ENCODE measurements around the gene MLN.

MLN gene

GRCh38 chr6:33790379-33790778, 13.4 kb downstream of the MLN start:
- in situ Hi-C loops (cut with MboI; ENCODE audit: low sequenced_read_pairs), result no loop called here

GRCh38 chr6:33789550-33789895, 14.3 kb downstream of the MLN start:
- in situ Hi-C loops (cut with MboI; ENCODE audit: low sequenced_read_pairs), result no loop called here

- in situ Hi-C loops (cut with MboI; ENCODE audit: low sequenced_read_pairs), result no loop called here
Observed at GRCh38 chr6:33788694-33789549, 14.9 kb downstream of the MLN start, which contains the start of gene LEMD2. LEMD2 (minus strand) TSS chr6:33789130; CDS start chr6:33789116, 14 bp downstream.

- in situ Hi-C loops (cut with MboI; ENCODE audit: low sequenced_read_pairs), result no loop called here
Observed at GRCh38 chr6:33787954-33788693, 15.7 kb downstream of the MLN start.

- in situ Hi-C loops (cut with MboI; ENCODE audit: low sequenced_read_pairs), result no loop called here
Observed at GRCh38 chr6:33787346-33787953, 16.4 kb downstream of the MLN start.

GRCh38 chr6:33786736-33787135, 17.1 kb downstream of the MLN start:
- in situ Hi-C loops (cut with MboI; ENCODE audit: low sequenced_read_pairs), result no loop called here

GRCh38 chr6:33785778-33786177, 18.0 kb downstream of the MLN start:
- in situ Hi-C loops (cut with MboI; ENCODE audit: low sequenced_read_pairs), result no loop called here

- in situ Hi-C loops (cut with MboI; ENCODE audit: low sequenced_read_pairs), result no loop called here
Observed at GRCh38 chr6:33784787-33785186, 19.0 kb downstream of the MLN start.

- in situ Hi-C loops (cut with MboI; ENCODE audit: low sequenced_read_pairs), result no loop called here
Observed at GRCh38 chr6:33783781-33784520, 19.9 kb downstream of the MLN start.

GRCh38 chr6:33782561-33782960, 21.2 kb downstream of the MLN start:
- in situ Hi-C loops (cut with MboI; ENCODE audit: low sequenced_read_pairs), result no loop called here

- in situ Hi-C loops (cut with MboI; ENCODE audit: low sequenced_read_pairs), result no loop called here
Observed at GRCh38 chr6:33781131-33781975, 22.4 kb downstream of the MLN start.

- in situ Hi-C loops (cut with MboI; ENCODE audit: low sequenced_read_pairs), result loop anchor here (10.0 kb wide), 1 partner anchor 245 kb away; no protein-coding TSS in a partner anchor
Observed at GRCh38 chr6:33779895-33780294, 23.9 kb downstream of the MLN start.

- in situ Hi-C loops (cut with MboI; ENCODE audit: low sequenced_read_pairs), result loop anchor here (10.0 kb wide), 1 partner anchor 246 kb away; no protein-coding TSS in a partner anchor
Observed at GRCh38 chr6:33779290-33779689, 24.5 kb downstream of the MLN start.

- in situ Hi-C loops (cut with MboI; ENCODE audit: low sequenced_read_pairs), result loop anchor here (10.0 kb wide), 1 partner anchor 246 kb away; no protein-coding TSS in a partner anchor
Observed at GRCh38 chr6:33778444-33779121, 25.2 kb downstream of the MLN start.

- in situ Hi-C loops (cut with MboI; ENCODE audit: low sequenced_read_pairs), result loop anchor here (10.0 kb wide), 1 partner anchor 247 kb away; no protein-coding TSS in a partner anchor
Observed at GRCh38 chr6:33777398-33778388, 26.1 kb downstream of the MLN start.

GRCh38 chr6:33776764-33777163, 27.0 kb downstream of the MLN start:
- in situ Hi-C loops (cut with MboI; ENCODE audit: low sequenced_read_pairs), result loop anchor here (10.0 kb wide), 1 partner anchor 248 kb away; no protein-coding TSS in a partner anchor

- in situ Hi-C loops (cut with MboI; ENCODE audit: low sequenced_read_pairs), result loop anchor here (10.0 kb wide), 1 partner anchor 249 kb away; no protein-coding TSS in a partner anchor
Observed at GRCh38 chr6:33776186-33776585, 27.6 kb downstream of the MLN start.

GRCh38 chr6:33774774-33775173, 29.0 kb downstream of the MLN start:
- in situ Hi-C loops (cut with MboI; ENCODE audit: low sequenced_read_pairs), result loop anchor here (10.0 kb wide), 1 partner anchor 250 kb away; no protein-coding TSS in a partner anchor

Measured in HL-60/S4 treated with retinoic acid at 250 ng/mL for 4 days and 3 days (cell line).